Fibroblast of the aortic adventitia (primary cell): Measurements from ENCODE around the gene FBXO21. TPM values are rescaled to one million over a fixed set of nuclear protein-coding genes. Genes with fewer than 3 reads are reported as not detected.

ENCODE experiments used
- DNase-seq: peaks from one replicate; pipeline ENCODE4 v3.0.0-alpha.2; 2010; ENCODE audit warnings: low read depth
- H3K4me3 ChIP-seq: 2 replicates; pipeline ENCODE4 v1.5.1; 2011; ENCODE audit warnings: low read depth, mild to moderate bottlenecking, control low read depth, low read length, moderate library complexity
- total RNA-seq: library from RNA; depleted of rRNA; stranded (reverse); fragments of >200 nt; gene quantifications from 2 replicates; pipeline ENCODE4 v1.2.3, GENCODE V29; 2012; ENCODE audit warnings: low replicate concordance
- TF ChIP-seq, protein P1 (sequence below): IDR thresholded peaks from 2 replicates; pipeline ENCODE4 v1.5.1; 2011; ENCODE audit warnings: mild to moderate bottlenecking, low read length, control low read depth, inconsistent platforms; ENCODE audit not compliant: insufficient read depth

FBXO21 gene
- total RNA-seq, 1 donor = 41.5 TPM

GRCh38 chr12:117158911-117159553, 31.2 kb downstream of the FBXO21 start:
- TF ChIP-seq, protein P1, sequence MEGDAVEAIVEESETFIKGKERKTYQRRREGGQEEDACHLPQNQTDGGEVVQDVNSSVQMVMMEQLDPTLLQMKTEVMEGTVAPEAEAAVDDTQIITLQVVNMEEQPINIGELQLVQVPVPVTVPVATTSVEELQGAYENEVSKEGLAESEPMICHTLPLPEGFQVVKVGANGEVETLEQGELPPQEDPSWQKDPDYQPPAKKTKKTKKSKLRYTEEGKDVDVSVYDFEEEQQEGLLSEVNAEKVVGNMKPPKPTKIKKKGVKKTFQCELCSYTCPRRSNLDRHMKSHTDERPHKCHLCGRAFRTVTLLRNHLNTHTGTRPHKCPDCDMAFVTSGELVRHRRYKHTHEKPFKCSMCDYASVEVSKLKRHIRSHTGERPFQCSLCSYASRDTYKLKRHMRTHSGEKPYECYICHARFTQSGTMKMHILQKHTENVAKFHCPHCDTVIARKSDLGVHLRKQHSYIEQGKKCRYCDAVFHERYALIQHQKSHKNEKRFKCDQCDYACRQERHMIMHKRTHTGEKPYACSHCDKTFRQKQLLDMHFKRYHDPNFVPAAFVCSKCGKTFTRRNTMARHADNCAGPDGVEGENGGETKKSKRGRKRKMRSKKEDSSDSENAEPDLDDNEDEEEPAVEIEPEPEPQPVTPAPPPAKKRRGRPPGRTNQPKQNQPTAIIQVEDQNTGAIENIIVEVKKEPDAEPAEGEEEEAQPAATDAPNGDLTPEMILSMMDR = no peak
- peak; percentile 58 for DNase-seq
- no peak overlapping the region for H3K4me3 ChIP-seq

GRCh38 chr12:117158096-117158495, 32.2 kb downstream of the FBXO21 start:
- no peak for DNase-seq
- no peak overlapping the region for H3K4me3 ChIP-seq
- TF ChIP-seq, protein P1 = no peak

GRCh38 chr12:117155278-117156060, 34.8 kb downstream of the FBXO21 start:
- no peak overlapping the region for H3K4me3 ChIP-seq
- TF ChIP-seq, protein P1 = peak; percentile 67
- DNase-seq = peak; percentile 8

DNA sequence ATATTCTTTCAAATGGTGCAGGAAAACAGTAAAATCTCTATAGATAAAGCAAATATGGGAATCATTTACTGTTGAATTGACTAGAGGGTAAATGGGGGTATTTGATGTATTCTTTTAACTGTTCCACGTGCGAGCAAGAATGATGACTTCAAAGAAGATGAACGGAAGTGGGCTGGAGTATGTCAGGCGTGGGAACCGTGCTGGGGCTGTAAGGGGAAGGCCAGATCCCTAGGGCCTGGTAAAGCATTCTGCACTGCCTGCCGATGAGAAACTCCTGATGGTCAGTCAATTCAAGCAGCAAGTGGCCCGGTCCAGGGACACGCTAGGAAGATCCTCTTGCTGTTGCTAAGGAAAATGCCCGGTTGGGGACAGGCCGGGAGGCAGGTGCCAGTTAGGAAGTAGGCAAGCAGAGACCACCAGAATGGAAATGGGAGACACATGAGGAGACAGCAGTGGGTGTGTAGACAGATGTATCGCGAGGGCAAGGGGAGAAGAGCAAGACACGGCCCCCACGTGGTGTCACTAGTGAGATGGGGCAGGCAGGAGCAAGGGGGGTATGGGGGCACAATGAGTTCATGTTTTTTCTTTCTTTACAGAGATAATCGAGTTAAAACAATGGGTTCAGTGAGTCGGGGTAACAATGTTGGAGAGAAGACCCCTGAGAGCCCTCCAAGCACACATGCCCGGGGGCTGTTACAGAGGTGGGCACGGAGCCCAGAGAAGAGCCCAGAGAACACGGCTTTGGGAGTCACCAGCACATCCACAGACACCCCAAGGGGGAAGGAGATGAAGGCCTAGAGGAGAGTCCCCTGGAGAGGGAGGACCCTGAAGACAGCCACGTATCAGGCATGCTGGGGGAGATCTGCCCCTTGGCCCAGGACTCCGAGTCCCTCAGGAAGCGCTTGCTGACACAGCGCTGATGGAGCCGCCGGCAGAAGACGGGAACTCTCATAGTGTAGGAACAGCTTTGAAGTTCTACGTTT, 37.2 kb downstream of the FBXO21 start:
- TF ChIP-seq, protein P1 = no peak
- no peak for DNase-seq
- no peak overlapping the region for H3K4me3 ChIP-seq

- TF ChIP-seq, protein P1 = no peak
- H3K4me3 ChIP-seq = no peak overlapping the region
- no peak for DNase-seq
Observed at GRCh38 chr12:117151403-117152031, 38.8 kb downstream of the FBXO21 start.

DNA sequence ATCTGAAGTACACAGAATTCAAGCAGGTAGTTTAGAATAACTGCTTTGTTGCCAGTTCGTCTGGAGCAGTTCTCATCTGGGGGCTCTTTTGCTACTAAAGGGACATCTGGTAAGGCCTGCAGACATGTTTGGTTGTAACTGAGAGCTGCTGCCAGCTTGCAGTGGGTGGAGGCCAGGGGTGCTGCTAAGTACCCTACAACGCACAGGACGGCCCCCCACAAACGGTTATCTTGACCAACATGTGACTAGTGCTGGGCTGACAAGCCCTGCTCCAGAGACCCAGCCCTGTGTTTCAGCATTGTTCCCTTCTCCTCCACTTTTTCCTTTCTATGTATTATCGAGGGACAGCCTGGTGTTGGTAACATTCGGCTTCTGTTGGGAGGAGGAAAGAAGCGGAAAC, 40.8 kb downstream of the FBXO21 start:
- DNase-seq = no peak
- TF ChIP-seq, protein P1 = no peak
- H3K4me3 ChIP-seq = no peak overlapping the region
